Body of pancreas (tissue), 4 donors: ENCODE results near the gene KCTD20. TPM values are rescaled to one million over a fixed set of nuclear protein-coding genes. Genes with fewer than 3 reads are reported as not detected.
"Not testable (repeated sequence)": the region's sequence is repeated elsewhere in the genome, so short reads cannot be mapped to it uniquely, and the experiment has no call there.

Experiments used
- ATAC-seq: fragments of 150-250 bp; one replicate; pipeline ENCODE4 v1.9.1; 2016
- DNase-seq, 4 donors: peaks; one replicate each; pipeline ENCODE4 v3.0.0-alpha.2; 2019
- H3K27ac ChIP-seq, 4 donors: fragments of 200-600 bp; sonication (generic); 1 replicate in 3 of 4; 2 replicates in 1 of 4; pipeline versions ENCODE4 v1.5.1 to v1.6.1; 2016 to 2019; ENCODE audit warnings: mild to moderate bottlenecking in 1 of 4, mixed read lengths in 1 of 4, moderate library complexity in 1 of 4
- H3K27me3 ChIP-seq, 2 donors: fragments of 200-600 bp; sonication (generic); one replicate each; pipeline ENCODE4 v1.6.0; 2016; ENCODE audit warnings: mild to moderate bottlenecking in 1 of 2
- H3K36me3 ChIP-seq, 2 donors: fragments of 200-600 bp; sonication (generic); replicated peaks in 1 of 2; 2 replicates each; pipeline ENCODE4 v1.5.1; 2016; ENCODE audit warnings: low read depth in 2 of 2; ENCODE audit not compliant: insufficient read depth in 1 of 2
- H3K4me1 ChIP-seq: fragments of 200-600 bp; sonication (generic); one replicate; pipeline ENCODE4 v1.6.0; 2016
- H3K4me3 ChIP-seq, 2 donors: fragments of 200-600 bp; sonication (generic); 1 replicate in 1 of 2; 2 replicates in 1 of 2; pipeline ENCODE4 v1.5.1; 2016 to 2019
- H3K9me3 ChIP-seq, 3 donors: fragments of 200-600 bp; sonication (generic); 1 replicate in 2 of 3; 2 replicates in 1 of 3; pipeline ENCODE4 v1.5.1; 2016
- CTCF ChIP-seq, 7 experiments: fragments of 450-650 bp in 4 of 7; fragments of 200-600 bp in 3 of 7; sonication (generic) in 3 of 7; IDR thresholded peaks; one replicate each; pipeline ENCODE4 v1.5.1; 2016 to 2019; ENCODE audit warnings: antibody characterized with exemption in 7 of 7
- POLR2A ChIP-seq, 3 donors: fragments of 450-650 bp; IDR thresholded peaks; one replicate each; pipeline ENCODE4 v1.6.1; 2016; ENCODE audit warnings: antibody characterized with exemption in 3 of 3, mild to moderate bottlenecking in 2 of 3
- WGBS, 2 donors: methylation state at CpG; one replicate each; pipeline ENCODE4 v1.1.5; 2017; 5-methylcytosine and 5-hydroxymethylcytosine counted together
- intact Hi-C: fragments of 100-400 bp; cut with DNase I; formaldehyde crosslinking; loops from one replicate; pipeline ENCODE4 v1.15.1; 2023
- total RNA-seq, 2 donors: library from RNA; depleted of rRNA; stranded (reverse); fragments of >200 nt; gene quantifications; one replicate each; pipeline ENCODE4 v1.1.0, GENCODE V29; 2016

The KCTD20 gene
- total RNA-seq, result 10 to 100 TPM; 15.5 to 16.6 TPM

GRCh38 chr6:36442671-36443470 lies at the start of gene KCTD20, which contains the start of gene PXT1:
Gene KCTD20, plus strand, starts transcription at chr6:36443000. Its CDS starts 27,098 bp downstream, at chr6:36470098.
Gene PXT1, minus strand, starts transcription at chr6:36442854. Its CDS starts 16,772 bp downstream, at chr6:36426082.
- peaks cover 34% of the 10 kb centered on the region for H3K4me1 ChIP-seq
- peak within 1 kb of the TSS; percentile 47 to 83 for H3K4me3 ChIP-seq
- peak; percentile 87 to 91 (median 89) for DNase-seq
- ATAC-seq, result peak; percentile 91
- no peaks in the 10 kb centered on the region for H3K9me3 ChIP-seq
- H3K27ac ChIP-seq, result peak within 1 kb of the TSS; percentile 95 to 99 (median 97)
- H3K36me3 ChIP-seq, result no peaks in the 10 kb centered on the region
- intact Hi-C loops, result no loop called here
- TF ChIP-seq POLR2A (IDR thresholded peaks at IDR 0.05) (peak; percentile 80 to 86 (median 82)), CTCF (IDR thresholded peaks at IDR 0.05) (peak in 2 of 7 experiments; percentile 8 to 28)
- H3K27me3 ChIP-seq, result no peaks in the 10 kb centered on the region
- 0 to 2% methylated on average over 28 to 90 of the region's 91 CpGs for WGBS, 2 donors

GRCh38 chr6:36399970-36400369 lies 42.8 kb upstream of the KCTD20 start:
- Histone ChIP-seq H3K4me3 (no peak overlapping the region), H3K27me3 (no peaks in the 10 kb centered on the region), H3K36me3 (no peaks in the 10 kb centered on the region), H3K27ac (no peak overlapping the region), H3K4me1 (no peaks in the 10 kb centered on the region), H3K9me3 (no peaks in the 10 kb centered on the region)
- DNase-seq, result no peak
- intact Hi-C loops, result no loop called here
- WGBS, 2 donors, result 40 to 75% methylated on average over 1 of the region's 1 CpG
- TF ChIP-seq POLR2A (IDR thresholded peaks at IDR 0.05) (no peak), CTCF (IDR thresholded peaks at IDR 0.05) (no peak)
- ATAC-seq, result no peak

- 65 to 76% methylated on average over 3 of the region's 3 CpGs for WGBS, 2 donors
- H3K9me3 ChIP-seq, result no peaks in the 10 kb centered on the region
- no peak overlapping the region for H3K4me3 ChIP-seq
- H3K36me3 ChIP-seq, result no peaks in the 10 kb centered on the region
- intact Hi-C loops, result no loop called here
- ATAC-seq (no peak), DNase-seq (no peak)
- no peaks in the 10 kb centered on the region for H3K27me3 ChIP-seq
- no peak overlapping the region for H3K27ac ChIP-seq
- H3K4me1 ChIP-seq, result no peaks in the 10 kb centered on the region
- TF ChIP-seq POLR2A (IDR thresholded peaks at IDR 0.05), result no peak
- TF ChIP-seq CTCF (IDR thresholded peaks at IDR 0.05), result no peak
Measured at GRCh38 chr6:36402481-36402880, 40.3 kb upstream of the KCTD20 start.

GRCh38 chr6:36404164-36404563 lies 38.6 kb upstream of the KCTD20 start:
- Histone ChIP-seq H3K27me3 (no peaks in the 10 kb centered on the region), H3K9me3 (no peaks in the 10 kb centered on the region), H3K4me1 (no peaks in the 10 kb centered on the region), H3K36me3 (no peaks in the 10 kb centered on the region), H3K27ac (no peak overlapping the region), H3K4me3 (no peak overlapping the region)
- ATAC-seq (no peak), DNase-seq (no peak)
- 84 to 87% methylated on average over 4 of the region's 4 CpGs for WGBS, 2 donors
- TF ChIP-seq CTCF (IDR thresholded peaks at IDR 0.05) (no peak), POLR2A (IDR thresholded peaks at IDR 0.05) (no peak)
- intact Hi-C loops, result no loop called here

- ATAC-seq, H3K4me3 ChIP-seq, H3K4me1 ChIP-seq, DNase-seq, H3K27ac ChIP-seq, H3K27me3 ChIP-seq, intact Hi-C loops, H3K9me3 ChIP-seq, H3K36me3 ChIP-seq: not testable (repeated sequence)
- 66 to 80% methylated on average over 5 of the region's 5 CpGs for WGBS, 2 donors
Measured at GRCh38 chr6:36409718-36410117, 33.1 kb upstream of the KCTD20 start.
